Activated naive CD4-positive, alpha-beta T cell treated with anti-CD3 and anti-CD28 coated beads for 36 hours (primary cell): ENCODE results near the gene OGG1. TPM values are rescaled to one million over a fixed set of nuclear protein-coding genes. Genes with fewer than 3 reads are reported as not detected.

Experiments used
- total RNA-seq, 2 experiments: library from RNA; stranded (reverse); gene quantifications; one replicate each; pipeline ENCODE4 v1.2.3, GENCODE V29; 2021

The OGG1 gene
- total RNA-seq, 2 experiments from 2014 or later: 26.1 to 28.5 TPM

Other genes with a start within 250 kb of the OGG1 start
- not detected for gene LHFPL4, start 196.1 kb upstream of the OGG1 start, total RNA-seq
- gene MTMR14, start 100.4 kb upstream of the OGG1 start, total RNA-seq: 10 to 100 TPM; 30.8 to 33.6 TPM
- not detected for gene CPNE9, start 46.1 kb upstream of the OGG1 start, total RNA-seq
- 10 to 100 TPM; 16.8 to 19.4 TPM for gene BRPF1, start 18.2 kb upstream of the OGG1 start, total RNA-seq
- gene CAMK1, start 20.0 kb downstream of the OGG1 start, total RNA-seq: 10 to 100 TPM; 18.9 to 19.5 TPM
- gene TADA3, start 42.5 kb downstream of the OGG1 start, total RNA-seq: 10 to 100 TPM; 62.4 to 67.6 TPM
- gene ARPC4, start 43.1 kb downstream of the OGG1 start, total RNA-seq: 100 to 1,000 TPM; 141 to 144 TPM
- 10 to 100 TPM; 46.3 to 47.1 TPM for gene TTLL3, start 60.3 kb downstream of the OGG1 start, total RNA-seq
- gene RPUSD3, start 94.1 kb downstream of the OGG1 start, total RNA-seq: 10 to 100 TPM; 82.0 to 83.7 TPM
- gene CIDEC, start 130.3 kb downstream of the OGG1 start, total RNA-seq: not detected
- 10 to 100 TPM; 11.7 to 13.6 TPM for gene JAGN1, start 140.7 kb downstream of the OGG1 start, total RNA-seq
- under 1 TPM; 0.24 to 0.25 TPM for gene IL17RE, start 152.9 kb downstream of the OGG1 start, total RNA-seq
- under 1 TPM; 0.21 to 0.44 TPM for gene IL17RC, start 167.1 kb downstream of the OGG1 start, total RNA-seq
- gene CRELD1, start 183.9 kb downstream of the OGG1 start, total RNA-seq: 10 to 100 TPM; 15.7 to 19.9 TPM
- gene PRRT3, start 202.5 kb downstream of the OGG1 start, total RNA-seq: 1 to 10 TPM; 5.8 to 6.7 TPM
- gene EMC3, start 236.9 kb downstream of the OGG1 start, total RNA-seq: 10 to 100 TPM; 28.4 to 32.0 TPM